ENCODE measurements around the gene VPS51.

GRCh38 chr11:65134952-65135632 lies 39.1 kb downstream of the VPS51 start:
- TF ChIP-seq POLR2A (IDR thresholded peaks at IDR 0.05) (peak in 1 of 4 donors; percentile 67), CTCF (IDR thresholded peaks at IDR 0.05) (peak in 1 of 6 experiments; percentile 10)

Measured in esophagus squamous epithelium (tissue), 4 donors.